CD4-positive, alpha-beta T cell (primary cell): ENCODE measurements around the gene RGCC. TPM values are rescaled to one million over a fixed set of nuclear protein-coding genes. Genes with fewer than 3 reads are reported as not detected.
"Not testable (repeated sequence)": the region's sequence is repeated elsewhere in the genome, so short reads cannot be mapped to it uniquely, and the experiment has no call there.

Source experiments
- ATAC-seq: fragments of 200-7000 bp; cut with Tn5 transposase; one replicate; pipeline ENCODE4 v1.10.0; 2022; ENCODE audit warnings: mild to moderate bottlenecking; ENCODE audit not compliant: poor library complexity
- CTCF ChIA-PET: fragments of 350-600 bp; sonication (Branson Sonifier 250); formaldehyde crosslinking; loops from one replicate; lab custom pipeline; 2021; ENCODE audit warnings: antibody characterized with exemption, inconsistent platforms; lab: Charles Lee
- POLR2A ChIA-PET: fragments of 350-600 bp; sonication (Branson Sonifier 250); formaldehyde crosslinking; loops from one replicate; lab custom pipeline; 2021; ENCODE audit warnings: antibody characterized with exemption, inconsistent platforms; lab: Charles Lee
- DNase-seq, 14 experiments: peaks; one replicate each; pipeline ENCODE4 v3.0.0-alpha.2; 2013 to 2020; ENCODE audit warnings: mixed read lengths in 2 of 14
- H3K27ac ChIP-seq, 2 donors: one replicate each; pipeline versions ENCODE4 v1.5.1 to v1.7.0; 2013; ENCODE audit warnings: low read length in 2 of 2, low read depth in 1 of 2, mild to moderate bottlenecking in 1 of 2
- H3K27me3 ChIP-seq, 2 experiments: 1 replicate in 1 of 2; 2 replicates in 1 of 2; pipeline versions ENCODE4 v1.6.1 to v1.7.0; 2013; ENCODE audit warnings: low read length in 2 of 2, control low read depth in 1 of 2, mild to moderate bottlenecking in 1 of 2, moderate library complexity in 1 of 2; ENCODE audit not compliant: insufficient read depth in 2 of 2, control insufficient read depth in 1 of 2
- H3K36me3 ChIP-seq: one replicate; pipeline ENCODE4 v1.6.1; 2013; ENCODE audit warnings: low read length, control low read depth; ENCODE audit not compliant: insufficient read depth
- H3K4me1 ChIP-seq: one replicate; pipeline ENCODE4 v1.6.1; 2013; ENCODE audit warnings: low read length, control low read depth; ENCODE audit not compliant: insufficient read depth
- H3K4me3 ChIP-seq: one replicate; pipeline ENCODE4 v1.5.1; 2013; ENCODE audit warnings: mild to moderate bottlenecking, low read length, moderate library complexity
- H3K9me3 ChIP-seq, 2 experiments: 1 replicate in 1 of 2; 2 replicates in 1 of 2; pipeline versions ENCODE4 v1.6.1 to v1.7.0; 2013; ENCODE audit warnings: low read length in 2 of 2, mild to moderate bottlenecking in 2 of 2, control low read depth in 1 of 2, moderate library complexity in 1 of 2; ENCODE audit not compliant: control insufficient read depth in 1 of 2, insufficient read depth in 1 of 2
- H3K27ac Mint-ChIP-seq: one replicate; pipeline ENCODE4 v1.8.0; 2020; ENCODE audit warnings: mixed read lengths
- H3K27me3 Mint-ChIP-seq: one replicate; pipeline ENCODE4 v1.8.0; 2021; ENCODE audit warnings: mixed read lengths
- H3K36me3 Mint-ChIP-seq: one replicate; pipeline ENCODE4 v1.8.0; 2021; ENCODE audit warnings: low read depth, mixed read lengths
- H3K4me1 Mint-ChIP-seq: one replicate; pipeline ENCODE4 v1.8.0; 2021; ENCODE audit warnings: low read depth, mixed read lengths
- H3K4me3 Mint-ChIP-seq: one replicate; pipeline ENCODE4 v1.8.0; 2020; ENCODE audit warnings: mild to moderate bottlenecking, mixed read lengths
- H3K9me3 Mint-ChIP-seq: one replicate; pipeline ENCODE4 v1.8.0; 2020; ENCODE audit warnings: mixed read lengths
- intact Hi-C, 2 experiments: fragments of 100-400 bp; cut with DNase I in 1 of 2; cut with micrococcal nuclease in 1 of 2; formaldehyde crosslinking; loops; one replicate each; pipeline versions ENCODE4 v1.15.1 to v1.9.0; 2023 to 2025; cut with DNase I, micrococcal nuclease
- total RNA-seq, 174 experiments: library from RNA in 2 of 174; stranded (reverse) in 2 of 174; gene quantifications; one replicate each; pipeline ENCODE4 v1.2.3 and lab custom pipeline; 2021 to 2026
- TF ChIP-seq, protein P1 (sequence below): fragments of 200-600 bp; IDR thresholded peaks from one replicate; pipeline ENCODE4 v1.8.0; 2022; ENCODE audit warnings: antibody characterized with exemption, mild to moderate bottlenecking

RGCC gene
- total RNA-seq, 2 experiments from 2014 or later = 752 to 758 TPM

DNA sequence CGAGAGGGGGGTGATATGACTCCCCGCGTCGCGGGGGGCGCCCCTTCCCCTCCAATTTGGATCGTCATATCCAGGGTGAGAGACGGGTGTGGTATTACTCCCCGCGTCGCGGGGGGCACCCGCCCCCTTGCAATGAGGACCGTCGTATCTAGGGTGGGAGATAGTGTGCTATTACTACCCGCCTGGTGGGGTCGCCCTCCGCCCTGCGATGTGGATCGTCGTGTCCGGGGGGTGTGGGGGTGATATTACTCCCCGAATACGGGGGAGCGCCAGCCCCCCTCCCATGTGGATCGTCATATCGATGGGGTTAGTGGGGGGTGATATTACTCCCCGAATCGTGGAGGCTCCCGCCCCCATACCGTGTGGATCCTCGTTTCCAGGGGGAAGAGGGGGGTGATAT lies 29.2 kb upstream of the RGCC start:
- H3K4me1 Mint-ChIP-seq = peaks cover 7% of the 10 kb centered on the region
- TF ChIP-seq, protein P1, sequence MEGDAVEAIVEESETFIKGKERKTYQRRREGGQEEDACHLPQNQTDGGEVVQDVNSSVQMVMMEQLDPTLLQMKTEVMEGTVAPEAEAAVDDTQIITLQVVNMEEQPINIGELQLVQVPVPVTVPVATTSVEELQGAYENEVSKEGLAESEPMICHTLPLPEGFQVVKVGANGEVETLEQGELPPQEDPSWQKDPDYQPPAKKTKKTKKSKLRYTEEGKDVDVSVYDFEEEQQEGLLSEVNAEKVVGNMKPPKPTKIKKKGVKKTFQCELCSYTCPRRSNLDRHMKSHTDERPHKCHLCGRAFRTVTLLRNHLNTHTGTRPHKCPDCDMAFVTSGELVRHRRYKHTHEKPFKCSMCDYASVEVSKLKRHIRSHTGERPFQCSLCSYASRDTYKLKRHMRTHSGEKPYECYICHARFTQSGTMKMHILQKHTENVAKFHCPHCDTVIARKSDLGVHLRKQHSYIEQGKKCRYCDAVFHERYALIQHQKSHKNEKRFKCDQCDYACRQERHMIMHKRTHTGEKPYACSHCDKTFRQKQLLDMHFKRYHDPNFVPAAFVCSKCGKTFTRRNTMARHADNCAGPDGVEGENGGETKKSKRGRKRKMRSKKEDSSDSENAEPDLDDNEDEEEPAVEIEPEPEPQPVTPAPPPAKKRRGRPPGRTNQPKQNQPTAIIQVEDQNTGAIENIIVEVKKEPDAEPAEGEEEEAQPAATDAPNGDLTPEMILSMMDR = no peak
- ChIA-PET CTCF (interaction anchor here (0.8 kb wide), 1 partner anchor 63 kb away, joined by 4 read pairs; no protein-coding TSS in a partner anchor), POLR2A (no interaction called here)
- intact Hi-C loops = loop anchor here in 1 of 2 experiments (5.0 kb wide), 1 partner anchor 224 kb away; no protein-coding TSS in a partner anchor
- Histone ChIP-seq H3K9me3 (peaks cover 0 to 8% of the 10 kb centered on the region in 2 experiments), H3K4me1 (peaks cover 10% of the 10 kb centered on the region), H3K27me3 (peaks cover 0 to 3% of the 10 kb centered on the region in 2 experiments), H3K36me3 (no peaks in the 10 kb centered on the region), H3K27ac (no peak overlapping the region), H3K4me3 (peak overlapping the region; percentile 29)
- H3K27ac Mint-ChIP-seq = no peak overlapping the region
- peaks cover 6% of the 10 kb centered on the region for H3K27me3 Mint-ChIP-seq
- peak; percentile 81 for ATAC-seq
- DNase-seq = peak in 13 of 14 experiments; percentile 2 to 70 (median 40)
- no peaks in the 10 kb centered on the region for H3K9me3 Mint-ChIP-seq
- no peaks in the 10 kb centered on the region for H3K36me3 Mint-ChIP-seq
- no peak overlapping the region for H3K4me3 Mint-ChIP-seq

DNA sequence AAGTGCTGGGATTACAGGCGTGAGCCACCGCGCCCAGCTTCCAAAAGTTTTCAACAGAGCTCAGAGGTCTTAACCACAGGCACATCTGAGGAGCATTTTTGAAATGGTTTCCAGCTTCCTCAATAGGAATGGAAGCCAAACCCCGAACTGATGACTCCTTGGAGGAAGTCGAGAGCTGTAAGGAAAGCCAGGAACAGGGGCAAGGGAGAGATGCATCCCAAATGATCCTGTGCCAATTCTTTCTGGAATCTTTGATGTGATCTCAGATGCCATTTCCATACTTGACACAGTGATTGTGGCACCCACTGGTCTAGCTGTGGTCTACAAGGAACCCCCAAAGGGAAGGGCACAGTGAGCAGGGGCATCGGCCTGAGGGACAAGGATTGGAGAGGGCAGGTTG lies 23.3 kb upstream of the RGCC start:
- H3K27ac ChIP-seq, H3K27me3 ChIP-seq, H3K4me3 ChIP-seq, H3K4me3 Mint-ChIP-seq, H3K9me3 Mint-ChIP-seq, H3K36me3 Mint-ChIP-seq, H3K27me3 Mint-ChIP-seq, ATAC-seq, H3K27ac Mint-ChIP-seq, POLR2A ChIA-PET, CTCF ChIA-PET, H3K9me3 ChIP-seq, DNase-seq, intact Hi-C loops, H3K36me3 ChIP-seq, H3K4me1 Mint-ChIP-seq, H3K4me1 ChIP-seq: not testable (repeated sequence)

DNA sequence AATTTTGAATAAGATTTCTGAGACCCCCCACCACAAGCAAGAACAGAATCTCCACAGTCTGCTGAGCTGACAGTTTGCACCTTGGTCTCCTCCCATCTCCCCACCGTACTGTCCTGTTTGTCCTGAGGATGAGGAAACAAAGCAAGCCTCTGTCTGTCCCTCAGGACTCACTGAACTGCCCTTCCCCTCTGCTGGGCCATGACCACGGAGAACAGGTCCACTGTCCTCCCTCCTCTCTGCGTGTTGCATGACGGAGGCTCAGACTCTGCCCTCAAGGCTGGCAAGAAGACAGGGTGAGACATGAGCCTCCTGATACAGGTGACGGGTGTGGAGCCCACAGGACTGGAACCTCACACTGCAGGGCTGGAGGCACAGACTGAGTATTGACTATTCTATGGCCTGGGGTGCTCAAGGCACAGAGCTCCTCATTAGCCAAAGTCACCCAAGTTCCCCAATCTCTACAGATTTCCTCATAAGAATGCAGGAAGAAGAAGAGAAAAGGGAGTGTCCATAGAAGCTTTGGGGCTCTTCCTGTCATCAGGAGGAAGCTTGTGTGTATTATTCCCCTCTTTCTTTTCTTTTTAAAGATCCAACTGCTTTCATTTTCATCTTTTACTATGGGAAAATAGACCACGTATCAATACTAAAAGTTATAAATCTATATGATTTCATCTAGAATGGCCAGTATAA lies 22.4 kb upstream of the RGCC start:
- no peaks in the 10 kb centered on the region for H3K9me3 ChIP-seq
- H3K27me3 ChIP-seq = no peaks in the 10 kb centered on the region
- H3K4me1 ChIP-seq = no peaks in the 10 kb centered on the region
- DNase-seq = no peak
- TF ChIP-seq, protein P1 = no peak
- H3K27me3 Mint-ChIP-seq = no peaks in the 10 kb centered on the region
- H3K36me3 ChIP-seq = no peaks in the 10 kb centered on the region
- H3K36me3 Mint-ChIP-seq = no peaks in the 10 kb centered on the region
- CTCF ChIA-PET = no interaction called here
- H3K9me3 Mint-ChIP-seq = no peaks in the 10 kb centered on the region
- ATAC-seq = no peak
- intact Hi-C loops = no loop called here
- POLR2A ChIA-PET = no interaction called here
- H3K4me1 Mint-ChIP-seq = no peaks in the 10 kb centered on the region
- no peak overlapping the region for H3K4me3 Mint-ChIP-seq
- H3K27ac Mint-ChIP-seq = no peak overlapping the region
- H3K27ac ChIP-seq = no peak overlapping the region
- no peak overlapping the region for H3K4me3 ChIP-seq

DNA sequence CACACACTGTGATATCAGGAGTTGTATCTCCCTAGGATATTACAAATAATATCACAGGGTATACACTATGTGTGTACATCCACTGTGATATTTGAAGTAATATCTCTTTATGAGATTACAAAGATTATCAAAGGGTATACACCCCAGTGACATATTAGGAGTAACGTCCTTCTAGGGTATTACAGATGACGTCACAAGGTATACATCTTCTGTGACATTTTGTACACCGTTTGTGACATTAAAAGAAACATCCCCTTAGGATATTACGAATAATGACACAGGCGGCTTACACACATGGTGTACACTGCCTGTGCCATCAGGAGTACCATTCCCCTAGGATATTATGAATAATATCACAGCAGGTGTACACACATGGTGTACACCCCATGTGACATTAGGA lies 13.4 kb upstream of the RGCC start:
- intact Hi-C loops = no loop called here
- Mint-ChIP-seq H3K4me1 (no peaks in the 10 kb centered on the region), H3K27ac (no peak overlapping the region), H3K27me3 (no peaks in the 10 kb centered on the region), H3K4me3 (no peak overlapping the region), H3K9me3 (no peaks in the 10 kb centered on the region), H3K36me3 (no peaks in the 10 kb centered on the region)
- Histone ChIP-seq H3K36me3 (no peaks in the 10 kb centered on the region), H3K27me3 (no peaks in the 10 kb centered on the region), H3K4me1 (no peaks in the 10 kb centered on the region), H3K27ac (no peak overlapping the region), H3K4me3 (no peak overlapping the region), H3K9me3 (peaks cover 0 to 3% of the 10 kb centered on the region in 2 experiments)
- DNase-seq = no peak
- CTCF ChIA-PET = no interaction called here
- POLR2A ChIA-PET = no interaction called here
- no peak for ATAC-seq
- TF ChIP-seq, protein P1 = no peak
